Smooth muscle cell (in vitro differentiated cells): ENCODE results near the gene SEMA6C. TPM values are rescaled to one million over a fixed set of nuclear protein-coding genes. Genes with fewer than 3 reads are reported as not detected.

Experiments
- DNase-seq: peaks from one replicate; lab custom pipeline; 2025; ENCODE audit not compliant: unreplicated experiment; lab: John Stamatoyannopoulos, UW
- H2AFZ ChIP-seq: fragments of 200-600 bp; sonication (generic); 2 replicates; pipeline ENCODE4 v1.6.0; 2016; ENCODE audit warnings: antibody characterized with exemption, low read depth, mild to moderate bottlenecking
- H3F3A ChIP-seq: fragments of 200-600 bp; sonication (generic); 2 replicates; pipeline ENCODE4 v1.6.0; 2017; ENCODE audit warnings: antibody characterized with exemption, low read depth
- H3K27ac ChIP-seq: fragments of 200-600 bp; sonication (generic); 2 replicates; pipeline ENCODE4 v1.5.1; 2016; ENCODE audit warnings: low read depth, mild to moderate bottlenecking
- H3K27me3 ChIP-seq: fragments of 200-600 bp; sonication (generic); 2 replicates; pipeline ENCODE4 v1.6.1; 2016; ENCODE audit warnings: low read depth, mild to moderate bottlenecking
- H3K36me3 ChIP-seq: fragments of 200-600 bp; sonication (generic); 2 replicates; pipeline ENCODE4 v1.5.1; 2016; ENCODE audit warnings: low read depth
- H3K4me1 ChIP-seq: fragments of 200-600 bp; sonication (generic); 2 replicates; pipeline ENCODE4 v1.5.1; 2016; ENCODE audit warnings: low read depth
- H3K4me2 ChIP-seq: fragments of 200-600 bp; sonication (generic); 2 replicates; pipeline ENCODE4 v1.6.0; 2016; ENCODE audit warnings: mild to moderate bottlenecking
- H3K4me3 ChIP-seq: fragments of 200-600 bp; sonication (generic); 2 replicates; pipeline ENCODE4 v1.5.1; 2016; ENCODE audit warnings: mild to moderate bottlenecking
- H3K79me2 ChIP-seq: fragments of 200-600 bp; sonication (generic); 2 replicates; pipeline ENCODE4 v1.6.0; 2016; ENCODE audit warnings: low read depth, mild to moderate bottlenecking
- H3K9ac ChIP-seq: fragments of 200-600 bp; sonication (generic); 2 replicates; pipeline ENCODE4 v1.6.0; 2016; ENCODE audit warnings: low read depth
- H3K9me3 ChIP-seq: fragments of 200-600 bp; sonication (generic); replicated peaks from 2 replicates; pipeline ENCODE4 v1.5.1; 2016; ENCODE audit warnings: low read depth
- H4K20me1 ChIP-seq: fragments of 200-600 bp; sonication (generic); 2 replicates; pipeline ENCODE4 v1.6.0; 2016; ENCODE audit warnings: low read depth
- CTCF ChIP-seq: fragments of 200-600 bp; sonication (generic); IDR thresholded peaks from 2 replicates; pipeline ENCODE4 v1.5.1; 2017; ENCODE audit warnings: borderline replicate concordance, mild to moderate bottlenecking, antibody characterized with exemption; ENCODE audit not compliant: insufficient read depth, poor library complexity, severe bottlenecking
- WGBS: methylation state at CpG from one replicate; pipeline ENCODE4 v1.1.7; 2016; ENCODE audit warnings: low lambda C conversion rate; 5-methylcytosine and 5-hydroxymethylcytosine counted together
- polyA plus RNA-seq: library from polyadenylated mRNA; unstranded; fragments of >200 nt; fragmentation: Nextera tagmentation; extraction: Ambion mirVana; gene quantifications from 2 replicates; pipeline ENCODE4 v1.2.1, GENCODE V29; 2016
- total RNA-seq: library from RNA; depleted of rRNA; stranded (reverse); fragments of >200 nt; gene quantifications from 2 replicates; pipeline ENCODE4 v1.2.3, GENCODE V29; 2014

The SEMA6C gene
- total and polyA plus RNA-seq, 2 experiments from 2014 or later, result 9.3 to 10.4 TPM

- Histone ChIP-seq H2AFZ (peak within 1 kb of the TSS; percentile 92), H4K20me1 (no peaks in the 10 kb centered on the region), H3K4me1 (peaks cover 12% of the 10 kb centered on the region), H3K9me3 (no peaks in the 10 kb centered on the region), H3K27ac (peak within 1 kb of the TSS; percentile 73), H3K36me3 (no peaks in the 10 kb centered on the region), H3F3A (peaks cover 10% of the 10 kb centered on the region), H3K79me2 (peaks cover 6% of the 10 kb centered on the region), H3K9ac (peak within 1 kb of the TSS; percentile 63), H3K4me3 (peak within 1 kb of the TSS; percentile 60), H3K4me2 (peak within 1 kb of the TSS; percentile 96), H3K27me3 (no peaks in the 10 kb centered on the region)
- no peak for TF ChIP-seq CTCF
- WGBS, result 1% methylated on average over 38 of the region's 38 CpGs
- peak; percentile 66 for DNase-seq
Measured at GRCh38 chr1:151165738-151166504, 19.5 kb upstream of the SEMA6C start, which contains the start of the genes LYSMD1 and SCNM1. Gene LYSMD1 (minus strand): TSS chr1:151165902. CDS start chr1:151165258, 644 bp downstream. Gene SCNM1 (plus strand): TSS chr1:151166144. CDS start chr1:151166153, 9 bp downstream.

GRCh38 chr1:151165281-151165737, 18.9 kb upstream of the SEMA6C start:
- no peaks in the 10 kb centered on the region for H4K20me1 ChIP-seq
- no peaks in the 10 kb centered on the region for H3K9me3 ChIP-seq
- peak overlapping the region; percentile 96 for H3K4me2 ChIP-seq
- peak overlapping the region; percentile 70 for H3K27ac ChIP-seq
- peak overlapping the region; percentile 60 for H3K4me3 ChIP-seq
- H3K79me2 ChIP-seq, result peaks cover 6% of the 10 kb centered on the region
- H3F3A ChIP-seq, result peaks cover 10% of the 10 kb centered on the region
- TF ChIP-seq CTCF, result peak; percentile 7
- peak overlapping the region; percentile 61 for H3K9ac ChIP-seq
- WGBS, result 2% methylated on average over 13 of the region's 15 CpGs
- H3K4me1 ChIP-seq, result peaks cover 12% of the 10 kb centered on the region
- peak; percentile 55 for DNase-seq
- H3K36me3 ChIP-seq, result no peaks in the 10 kb centered on the region
- peak overlapping the region; percentile 92 for H2AFZ ChIP-seq
- no peaks in the 10 kb centered on the region for H3K27me3 ChIP-seq

DNA sequence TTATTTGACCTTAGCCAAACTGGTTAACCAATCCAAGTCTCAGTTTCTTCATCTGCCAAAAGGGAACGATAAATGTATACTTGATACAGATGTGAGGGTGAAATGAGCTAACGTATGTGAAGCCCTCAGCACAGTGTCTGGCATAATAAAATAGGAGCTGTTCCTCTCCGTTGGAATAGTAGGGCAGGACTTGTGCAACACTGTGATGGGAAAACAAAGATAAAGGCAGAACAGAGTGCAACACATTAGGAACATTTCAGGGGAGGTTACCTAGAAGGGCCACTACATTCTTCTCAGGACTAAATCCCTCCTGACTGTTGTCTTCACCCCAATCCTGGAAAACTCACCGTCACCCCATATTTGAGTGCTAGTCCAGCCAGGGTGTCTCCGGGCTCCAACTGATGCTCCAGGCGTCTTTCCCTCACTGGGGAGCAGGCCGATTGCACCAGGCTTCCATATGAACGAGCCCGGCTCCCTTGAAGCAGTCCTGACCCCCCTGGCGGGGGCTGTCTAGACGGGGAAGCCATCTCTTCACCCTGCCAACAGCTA, 18.4 kb upstream of the SEMA6C start:
- Histone ChIP-seq H3K36me3 (no peaks in the 10 kb centered on the region), H3K9ac (peak overlapping the region; percentile 61), H2AFZ (peak overlapping the region; percentile 92), H3K79me2 (peaks cover 6% of the 10 kb centered on the region), H3K9me3 (no peaks in the 10 kb centered on the region), H3K27me3 (no peaks in the 10 kb centered on the region), H3K4me3 (peak overlapping the region; percentile 60), H3K4me2 (peak overlapping the region; percentile 96), H3F3A (peaks cover 10% of the 10 kb centered on the region), H4K20me1 (no peaks in the 10 kb centered on the region), H3K27ac (peak overlapping the region; percentile 70), H3K4me1 (peaks cover 12% of the 10 kb centered on the region)
- 27% methylated on average over 11 of the region's 11 CpGs for WGBS
- no peak for DNase-seq
- TF ChIP-seq CTCF, result no peak
